Esophagus squamous epithelium (tissue), 5 donors: Measurements from ENCODE around the gene DIAPH3. TPM values are rescaled to one million over a fixed set of nuclear protein-coding genes. Genes with fewer than 3 reads are reported as not detected.

Experiments used
- DNase-seq: peaks from one replicate; lab custom pipeline; 2025; lab: John Stamatoyannopoulos, UW
- H3K27ac ChIP-seq, 4 donors: fragments of 200-600 bp; sonication (generic); one replicate each; pipeline ENCODE4 v1.5.1; 2016 to 2019; ENCODE audit warnings: mild to moderate bottlenecking in 1 of 4
- H3K27me3 ChIP-seq, 4 donors: fragments of 200-600 bp; sonication (generic); 1 replicate in 3 of 4; 2 replicates in 1 of 4; pipeline versions ENCODE4 v1.5.1 to v1.6.0; 2017 to 2021; ENCODE audit warnings: antibody characterized with exemption in 1 of 4
- H3K36me3 ChIP-seq, 3 donors: fragments of 200-600 bp; sonication (generic); one replicate each; pipeline ENCODE4 v1.5.1; 2016 to 2019
- H3K4me1 ChIP-seq, 3 donors: fragments of 200-600 bp; sonication (generic); one replicate each; pipeline ENCODE4 v1.5.1; 2017 to 2019
- H3K4me3 ChIP-seq, 4 donors: fragments of 200-600 bp; sonication (generic); 1 replicate in 3 of 4; 2 replicates in 1 of 4; pipeline ENCODE4 v1.5.1; 2016 to 2019; ENCODE audit warnings: mild to moderate bottlenecking in 2 of 4, moderate library complexity in 1 of 4
- H3K9me3 ChIP-seq, 3 donors: fragments of 200-600 bp; sonication (generic); one replicate each; pipeline ENCODE4 v1.5.1; 2016 to 2019
- POLR2A ChIP-seq, 4 donors: fragments of 450-650 bp; IDR thresholded peaks; one replicate each; pipeline ENCODE4 v1.6.1; 2017; ENCODE audit warnings: antibody characterized with exemption in 4 of 4, mild to moderate bottlenecking in 4 of 4, moderate library complexity in 3 of 4
- WGBS, 2 donors: methylation state at CpG; one replicate each; pipeline ENCODE4 v1.1.5; 2018; 5-methylcytosine and 5-hydroxymethylcytosine counted together
- intact Hi-C: fragments of 100-400 bp; cut with DNase I; formaldehyde crosslinking; loops from one replicate; pipeline ENCODE4 v1.15.0; 2022
- total RNA-seq, 4 donors: library from RNA; depleted of rRNA; stranded (reverse); fragments of >200 nt; gene quantifications; one replicate each; pipeline ENCODE4 v1.1.0, GENCODE V29; 2016
- TF ChIP-seq, protein P1 (sequence below), 6 experiments: fragments of 450-650 bp in 4 of 6; fragments of 200-600 bp in 2 of 6; sonication (generic) in 2 of 6; IDR thresholded peaks; one replicate each; pipeline ENCODE4 v1.5.1; 2016 to 2019; ENCODE audit warnings: antibody characterized with exemption in 6 of 6, mild to moderate bottlenecking in 4 of 6, moderate library complexity in 4 of 6
- donor health status: DM: yes; HTN: yes; CAD: no.

The DIAPH3 gene
- total RNA-seq, 4 donors from 2014 or later, result 2.2 to 11.1 (median 4.0) TPM

DNA sequence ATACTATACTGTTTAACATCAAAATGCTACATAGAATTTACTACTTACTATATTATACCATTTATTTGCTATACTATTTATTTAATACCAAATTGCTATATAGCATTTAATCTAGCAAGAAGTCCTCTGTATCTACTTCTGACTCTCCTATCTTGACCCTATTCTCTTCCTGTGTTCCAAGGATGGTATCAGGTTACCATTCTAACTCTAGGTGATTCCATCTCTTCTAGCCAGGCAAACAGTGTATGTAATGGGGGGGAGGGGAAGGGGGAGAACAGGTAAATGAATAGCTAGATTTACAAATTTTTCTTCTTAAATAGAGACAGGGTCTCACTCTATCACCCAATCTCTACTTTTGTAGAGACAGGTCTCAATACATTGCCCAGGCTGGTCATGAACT lies 200.3 kb downstream of the DIAPH3 start:
- Histone ChIP-seq H3K9me3 (no peaks in the 10 kb centered on the region), H3K4me1 (no peaks in the 10 kb centered on the region), H3K36me3 (no peaks in the 10 kb centered on the region), H3K4me3 (no peak overlapping the region), H3K27ac (no peak overlapping the region), H3K27me3 (no peaks in the 10 kb centered on the region)
- intact Hi-C loops, result no loop called here
- DNase-seq, result no peak
- TF ChIP-seq POLR2A (IDR thresholded peaks at IDR 0.05), result no peak
- TF ChIP-seq, protein P1, sequence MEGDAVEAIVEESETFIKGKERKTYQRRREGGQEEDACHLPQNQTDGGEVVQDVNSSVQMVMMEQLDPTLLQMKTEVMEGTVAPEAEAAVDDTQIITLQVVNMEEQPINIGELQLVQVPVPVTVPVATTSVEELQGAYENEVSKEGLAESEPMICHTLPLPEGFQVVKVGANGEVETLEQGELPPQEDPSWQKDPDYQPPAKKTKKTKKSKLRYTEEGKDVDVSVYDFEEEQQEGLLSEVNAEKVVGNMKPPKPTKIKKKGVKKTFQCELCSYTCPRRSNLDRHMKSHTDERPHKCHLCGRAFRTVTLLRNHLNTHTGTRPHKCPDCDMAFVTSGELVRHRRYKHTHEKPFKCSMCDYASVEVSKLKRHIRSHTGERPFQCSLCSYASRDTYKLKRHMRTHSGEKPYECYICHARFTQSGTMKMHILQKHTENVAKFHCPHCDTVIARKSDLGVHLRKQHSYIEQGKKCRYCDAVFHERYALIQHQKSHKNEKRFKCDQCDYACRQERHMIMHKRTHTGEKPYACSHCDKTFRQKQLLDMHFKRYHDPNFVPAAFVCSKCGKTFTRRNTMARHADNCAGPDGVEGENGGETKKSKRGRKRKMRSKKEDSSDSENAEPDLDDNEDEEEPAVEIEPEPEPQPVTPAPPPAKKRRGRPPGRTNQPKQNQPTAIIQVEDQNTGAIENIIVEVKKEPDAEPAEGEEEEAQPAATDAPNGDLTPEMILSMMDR (IDR thresholded peaks at IDR 0.05), result no peak

DNA sequence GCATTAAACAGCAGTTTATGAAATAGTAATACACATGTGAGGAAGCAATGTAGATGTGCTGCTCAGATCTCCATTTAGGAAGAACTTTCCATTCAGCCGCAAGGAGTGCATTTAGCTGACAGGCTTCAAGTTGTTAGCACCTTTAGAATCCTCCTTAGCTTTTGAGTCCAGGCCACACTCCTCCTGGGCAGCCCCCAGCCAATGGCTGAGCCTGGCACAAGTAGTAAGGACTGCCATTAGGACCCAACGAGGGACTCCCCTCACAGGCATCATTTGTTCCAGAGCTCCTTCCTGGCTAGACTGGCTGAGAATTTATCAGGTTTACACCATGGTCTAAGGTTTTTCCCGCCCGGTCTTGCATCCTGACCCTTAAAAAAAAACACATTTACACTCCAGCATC lies 201.4 kb downstream of the DIAPH3 start:
- H3K9me3 ChIP-seq, result no peaks in the 10 kb centered on the region
- no peak overlapping the region for H3K27ac ChIP-seq
- no peak for DNase-seq
- H3K36me3 ChIP-seq, result no peaks in the 10 kb centered on the region
- TF ChIP-seq POLR2A (IDR thresholded peaks at IDR 0.05), result no peak
- TF ChIP-seq, protein P1 (IDR thresholded peaks at IDR 0.05), result no peak
- no peaks in the 10 kb centered on the region for H3K4me1 ChIP-seq
- H3K4me3 ChIP-seq, result no peak overlapping the region
- no peaks in the 10 kb centered on the region for H3K27me3 ChIP-seq
- intact Hi-C loops, result no loop called here
- WGBS, 2 donors, result 94% methylated on average over 4 of the region's 4 CpGs

DNA sequence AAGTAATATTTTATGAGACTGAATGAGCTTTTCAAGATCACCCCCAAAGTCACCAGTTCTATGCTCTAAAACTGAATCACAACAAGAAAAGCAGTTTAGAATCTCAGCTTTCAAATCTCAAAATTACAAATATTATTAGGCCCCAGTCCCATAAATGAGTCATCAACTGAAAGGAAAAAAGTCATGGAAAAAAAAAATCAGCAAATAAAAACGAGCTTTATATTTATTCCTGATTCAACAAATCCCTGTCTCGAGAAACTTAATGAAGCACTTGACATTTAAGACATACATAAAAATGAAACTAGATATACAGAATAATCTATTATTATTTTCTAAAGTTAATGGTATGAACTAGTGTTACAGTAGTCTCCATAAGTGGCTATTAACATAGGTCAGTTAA lies 203.0 kb downstream of the DIAPH3 start:
- no peak for DNase-seq
- TF ChIP-seq POLR2A (IDR thresholded peaks at IDR 0.05), result no peak
- TF ChIP-seq, protein P1 (IDR thresholded peaks at IDR 0.05), result no peak
- Histone ChIP-seq H3K4me3 (no peak overlapping the region), H3K27me3 (no peaks in the 10 kb centered on the region), H3K36me3 (no peaks in the 10 kb centered on the region), H3K9me3 (peaks cover 0 to 5% (median 0%) of the 10 kb centered on the region in 3 donors), H3K4me1 (no peaks in the 10 kb centered on the region), H3K27ac (no peak overlapping the region)
- 17 to 20% methylated on average over 2 of the region's 2 CpGs for WGBS, 2 donors
- intact Hi-C loops, result no loop called here

DNA sequence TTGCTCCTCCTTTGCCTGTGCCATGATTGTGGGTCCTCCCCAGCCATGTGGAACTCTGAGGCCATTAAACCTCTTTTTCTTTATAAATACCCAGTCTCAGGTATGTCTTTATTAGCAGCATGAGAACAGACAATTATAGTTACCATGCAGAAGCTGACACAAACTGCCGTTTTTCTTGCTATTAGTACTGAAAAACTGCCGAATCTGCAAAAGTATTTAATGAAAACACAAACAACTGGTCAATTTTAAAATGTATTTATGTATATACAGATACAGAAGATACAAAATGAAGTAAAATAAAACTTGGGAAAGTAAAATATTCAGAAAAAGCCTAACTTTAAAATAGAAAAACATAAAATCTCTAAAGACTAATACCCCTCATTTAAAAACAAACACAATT lies 206.3 kb downstream of the DIAPH3 start:
- Histone ChIP-seq H3K27ac (no peak overlapping the region), H3K27me3 (no peaks in the 10 kb centered on the region), H3K4me3 (no peak overlapping the region), H3K36me3 (no peaks in the 10 kb centered on the region), H3K9me3 (peaks cover 0 to 5% (median 0%) of the 10 kb centered on the region in 3 donors), H3K4me1 (no peaks in the 10 kb centered on the region)
- 88 to 97% methylated on average over 2 of the region's 2 CpGs for WGBS, 2 donors
- DNase-seq, result no peak
- intact Hi-C loops, result no loop called here
- TF ChIP-seq, protein P1 (IDR thresholded peaks at IDR 0.05), result no peak
- TF ChIP-seq POLR2A (IDR thresholded peaks at IDR 0.05), result no peak

DNA sequence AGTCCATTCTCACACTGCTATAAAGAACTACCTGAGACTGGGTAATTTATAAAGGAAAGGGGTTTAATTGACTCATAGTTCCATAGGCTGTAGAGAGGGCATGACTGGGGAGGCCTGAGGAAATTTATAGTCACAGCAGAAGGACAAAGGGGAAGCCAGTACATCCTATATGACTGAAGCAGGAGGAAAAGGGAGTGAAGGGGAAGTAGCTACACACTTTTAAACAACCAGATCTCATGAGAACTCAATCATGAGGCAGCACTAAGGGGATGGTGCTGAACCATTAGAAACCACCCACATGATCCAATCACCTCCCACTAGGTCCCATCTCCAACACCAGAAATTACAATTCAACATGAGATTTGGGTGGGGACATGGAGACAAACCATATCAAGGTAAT lies 209.1 kb downstream of the DIAPH3 start:
- intact Hi-C loops, result no loop called here
- no peak overlapping the region for H3K4me3 ChIP-seq
- TF ChIP-seq, protein P1 (IDR thresholded peaks at IDR 0.05), result no peak
- TF ChIP-seq POLR2A (IDR thresholded peaks at IDR 0.05), result no peak
- no peaks in the 10 kb centered on the region for H3K4me1 ChIP-seq
- H3K27ac ChIP-seq, result no peak overlapping the region
- DNase-seq, result no peak
- no peaks in the 10 kb centered on the region for H3K36me3 ChIP-seq
- no peaks in the 10 kb centered on the region for H3K27me3 ChIP-seq
- H3K9me3 ChIP-seq, result peaks cover 0 to 5% (median 0%) of the 10 kb centered on the region in 3 donors
